Muscle of leg (tissue), 11 donors: ENCODE data around the gene GRAMD1B. TPM values are rescaled to one million over a fixed set of nuclear protein-coding genes. Genes with fewer than 3 reads are reported as not detected.

Experiments used
- DNase-seq: peaks from one replicate; pipeline ENCODE4 v3.0.0; 2013
- H3K27ac ChIP-seq: one replicate; pipeline ENCODE4 v1.5.1; 2013; ENCODE audit warnings: mild to moderate bottlenecking, low read length, control low read depth
- H3K27me3 ChIP-seq: one replicate; pipeline ENCODE4 v1.6.1; 2013; ENCODE audit warnings: low read length; ENCODE audit not compliant: control insufficient read depth, insufficient read depth
- H3K36me3 ChIP-seq: one replicate; pipeline ENCODE4 v1.6.1; 2013; ENCODE audit warnings: low read length; ENCODE audit not compliant: control insufficient read depth, insufficient read depth
- H3K4me1 ChIP-seq: one replicate; pipeline ENCODE4 v1.6.1; 2013; ENCODE audit warnings: low read length; ENCODE audit not compliant: control insufficient read depth, insufficient read depth
- H3K4me3 ChIP-seq: one replicate; pipeline ENCODE4 v1.5.1; 2013; ENCODE audit warnings: low read length, control low read depth
- H3K9me3 ChIP-seq: replicated peaks from 2 replicates; pipeline ENCODE4 v1.6.1; 2013; ENCODE audit warnings: low read depth, low read length; ENCODE audit not compliant: control insufficient read depth
- WGBS: methylation state at CpG from one replicate; pipeline ENCODE4 v1.1.5; 2013; ENCODE audit warnings: missing lambda C conversion rate; ENCODE audit not compliant: insufficient coverage; 5-methylcytosine and 5-hydroxymethylcytosine counted together
- polyA plus RNA-seq, 8 donors: library from polyadenylated mRNA; unstranded; fragments of 120-200 nt; gene quantifications; one replicate each; pipeline versions ENCODE4 v1.2.1 to v1.2.3, GENCODE V29; 2013; ENCODE audit warnings: inconsistent platforms in 1 of 8, low replicate concordance in 1 of 8; ENCODE audit not compliant: insufficient read length in 8 of 8, insufficient read depth in 1 of 8
- total RNA-seq: library from RNA; stranded (reverse); fragments of 120-200 nt; gene quantifications from one replicate; pipeline ENCODE4 v1.2.4, GENCODE V29; 2013

The GRAMD1B gene
- total and polyA plus RNA-seq, 9 donors, result 6.9 to 10.9 (median 8.7) TPM

DNA sequence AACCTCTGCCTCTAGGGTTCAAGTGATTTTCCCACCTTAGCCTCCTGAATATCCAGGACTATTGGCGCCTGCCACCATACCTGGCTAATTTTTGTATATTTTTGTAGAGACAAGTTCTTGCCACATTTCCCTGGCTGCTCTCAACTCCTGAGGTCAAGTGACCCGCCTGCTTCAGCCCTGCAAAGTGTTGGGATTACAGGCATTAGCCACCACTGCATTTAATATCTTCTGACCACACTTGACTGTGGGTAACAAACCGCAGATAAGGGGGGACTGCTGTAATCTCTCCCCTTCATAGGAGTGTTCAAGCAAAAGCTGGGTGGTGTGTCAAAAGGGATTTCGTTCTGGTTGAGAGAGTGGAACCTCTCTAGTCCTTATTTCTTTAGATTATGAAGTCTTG lies 53.4 kb downstream of the GRAMD1B start:
- WGBS, result no CpG with 5 or more reads among the region's 4 CpGs
- H3K9me3 ChIP-seq, result no peaks in the 10 kb centered on the region

GRCh38 chr11:123484448-123484847 lies 54.4 kb downstream of the GRAMD1B start:
- no peak overlapping the region for H3K4me3 ChIP-seq
- H3K36me3 ChIP-seq, result no peaks in the 10 kb centered on the region
- H3K27ac ChIP-seq, result no peak overlapping the region
- no peak for DNase-seq
- H3K27me3 ChIP-seq, result no peaks in the 10 kb centered on the region
- H3K9me3 ChIP-seq, result no peaks in the 10 kb centered on the region
- no peaks in the 10 kb centered on the region for H3K4me1 ChIP-seq
- WGBS, result 100% methylated on average over 1 of the region's 8 CpGs

More for the DNA sequence above, 53.4 kb downstream of the GRAMD1B start:
- Histone ChIP-seq H3K27ac (no peak overlapping the region), H3K4me3 (no peak overlapping the region), H3K4me1 (no peaks in the 10 kb centered on the region), H3K36me3 (no peaks in the 10 kb centered on the region), H3K27me3 (no peaks in the 10 kb centered on the region)
- DNase-seq, result no peak

- Histone ChIP-seq H3K27me3 (no peaks in the 10 kb centered on the region), H3K9me3 (no peaks in the 10 kb centered on the region), H3K4me3 (no peak overlapping the region), H3K27ac (no peak overlapping the region), H3K36me3 (no peaks in the 10 kb centered on the region), H3K4me1 (no peaks in the 10 kb centered on the region)
- WGBS, result 82% methylated on average over 5 of the region's 8 CpGs
- DNase-seq, result no peak
These were observed 57.2 kb downstream of the GRAMD1B start for GRCh38 chr11:123487157-123487744.

DNA sequence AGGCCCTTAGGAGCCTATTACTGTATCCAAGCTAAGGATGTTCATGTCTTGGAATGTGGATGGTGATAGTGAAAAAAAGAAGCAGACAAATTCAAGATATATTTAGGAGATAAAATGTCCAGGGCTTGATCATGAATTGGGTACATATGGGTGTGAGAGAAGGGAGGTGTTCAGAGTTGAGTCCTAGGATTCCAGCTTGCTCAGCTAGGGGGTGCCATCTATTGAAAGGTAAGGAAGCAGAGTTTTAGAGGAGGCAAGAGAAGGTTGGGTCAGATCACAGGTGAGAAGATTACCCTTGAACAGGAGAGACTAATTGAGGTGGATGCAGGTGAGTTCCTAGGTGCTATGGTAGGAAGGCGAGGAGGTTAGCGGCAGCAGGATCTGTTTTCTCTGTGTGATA lies 60.5 kb downstream of the GRAMD1B start:
- Histone ChIP-seq H3K4me1 (peaks cover 3% of the 10 kb centered on the region), H3K27me3 (no peaks in the 10 kb centered on the region), H3K9me3 (no peaks in the 10 kb centered on the region), H3K27ac (no peak overlapping the region), H3K4me3 (no peak overlapping the region), H3K36me3 (no peaks in the 10 kb centered on the region)
- WGBS, result 96% methylated on average over 2 of the region's 2 CpGs
- DNase-seq, result no peak

- H3K9me3 ChIP-seq, result no peaks in the 10 kb centered on the region
- H3K27ac ChIP-seq, result no peak overlapping the region
- no peaks in the 10 kb centered on the region for H3K36me3 ChIP-seq
- no peak for DNase-seq
- H3K4me1 ChIP-seq, result peaks cover 3% of the 10 kb centered on the region
- H3K4me3 ChIP-seq, result no peak overlapping the region
- 63% methylated on average over 2 of the region's 3 CpGs for WGBS
- H3K27me3 ChIP-seq, result no peaks in the 10 kb centered on the region
These were observed 61.2 kb downstream of the GRAMD1B start for GRCh38 chr11:123491241-123491640.

DNA sequence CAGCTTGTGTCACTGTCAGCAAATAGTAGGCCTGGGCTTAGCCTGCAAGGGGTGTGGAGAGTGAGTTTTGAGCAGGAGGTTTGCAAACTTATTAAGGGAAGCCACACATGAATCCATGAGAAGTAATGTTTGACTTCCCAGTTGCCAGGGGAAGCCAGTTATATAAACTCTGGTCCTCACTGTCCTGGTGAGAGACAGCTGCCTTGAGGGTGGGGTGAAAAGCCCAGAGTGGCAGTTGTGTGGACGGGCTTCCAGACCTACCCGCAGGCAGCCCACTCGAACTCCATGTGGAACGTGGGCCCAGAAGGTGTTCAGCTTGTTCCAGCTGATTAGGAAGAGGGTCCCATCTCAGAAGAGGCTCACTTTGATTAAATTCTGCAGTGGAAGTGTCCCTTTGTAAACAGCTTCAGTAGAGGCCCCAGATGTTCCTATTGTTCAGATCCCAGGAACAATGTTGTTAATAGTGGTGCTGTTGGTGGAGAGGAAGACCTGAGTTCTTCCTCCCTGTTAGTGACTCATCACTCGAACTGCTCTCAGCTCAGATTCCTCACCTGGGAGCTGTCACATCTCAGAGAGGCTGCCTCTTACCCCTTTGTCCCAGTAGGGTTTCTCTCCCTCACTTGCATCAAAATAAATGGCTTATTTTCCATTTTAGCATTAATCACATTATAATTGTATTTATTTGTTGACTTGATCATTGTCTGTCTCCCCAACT lies 63.4 kb downstream of the GRAMD1B start:
- H3K4me1 ChIP-seq, result peaks cover 3% of the 10 kb centered on the region
- H3K36me3 ChIP-seq, result no peaks in the 10 kb centered on the region
- H3K27ac ChIP-seq, result no peak overlapping the region
- H3K27me3 ChIP-seq, result no peaks in the 10 kb centered on the region
- 76% methylated on average over 4 of the region's 5 CpGs for WGBS
- no peaks in the 10 kb centered on the region for H3K9me3 ChIP-seq
- no peak overlapping the region for H3K4me3 ChIP-seq
- peak; percentile 7 for DNase-seq

DNA sequence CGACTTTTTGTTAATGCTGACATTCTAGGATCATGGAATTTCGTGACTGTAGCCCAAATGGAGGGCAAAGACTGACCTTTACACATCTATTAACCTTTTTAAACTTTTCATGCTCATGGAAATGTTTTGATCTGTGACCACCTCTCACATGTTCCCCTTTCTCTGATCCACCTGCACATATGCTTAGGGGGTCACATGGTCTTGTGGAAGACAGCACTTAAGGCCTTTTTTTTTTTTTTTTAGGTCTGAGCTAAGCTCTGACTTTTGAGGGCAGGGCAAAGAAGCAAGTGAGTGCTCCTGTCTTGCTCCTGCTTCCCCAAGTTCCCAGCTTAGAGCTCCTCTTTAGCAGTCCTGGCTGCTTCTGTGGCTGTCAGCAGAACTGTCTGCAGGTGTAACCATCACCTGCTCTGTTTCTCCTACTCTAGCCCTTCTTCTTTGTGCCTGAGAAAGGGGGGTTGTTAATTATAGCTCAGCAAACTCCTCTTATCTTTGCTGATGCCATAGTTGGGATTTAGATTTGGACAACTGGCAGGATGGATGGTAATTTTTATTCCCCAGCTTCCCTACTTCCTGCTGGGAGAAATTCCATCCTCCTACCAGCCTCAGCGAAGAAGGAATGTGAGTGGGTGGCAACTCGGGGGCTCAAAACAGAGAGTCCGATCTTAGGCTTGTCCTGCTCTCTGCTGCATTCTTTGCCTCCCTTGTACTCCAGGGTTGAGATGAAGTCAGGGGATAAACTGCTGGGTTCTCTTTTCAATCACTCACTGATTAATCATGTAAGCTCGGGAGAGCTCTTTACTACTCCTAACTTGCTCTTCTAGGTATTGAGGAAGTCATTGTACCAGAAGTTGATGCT lies 64.4 kb downstream of the GRAMD1B start:
- Histone ChIP-seq H3K36me3 (no peaks in the 10 kb centered on the region), H3K4me3 (no peak overlapping the region), H3K27ac (no peak overlapping the region), H3K4me1 (peaks cover 3% of the 10 kb centered on the region), H3K9me3 (no peaks in the 10 kb centered on the region), H3K27me3 (no peaks in the 10 kb centered on the region)
- peak; percentile 10 for DNase-seq
- 73% methylated on average over 2 of the region's 6 CpGs for whole genome bisulfite sequencing

- H3K4me3 ChIP-seq, result no peak overlapping the region
- H3K36me3 ChIP-seq, result no peaks in the 10 kb centered on the region
- H3K4me1 ChIP-seq, result no peaks in the 10 kb centered on the region
- no peaks in the 10 kb centered on the region for H3K27me3 ChIP-seq
- no peak for DNase-seq
- H3K27ac ChIP-seq, result no peak overlapping the region
- whole genome bisulfite sequencing, result 80% methylated on average over 2 of the region's 5 CpGs
- H3K9me3 ChIP-seq, result no peaks in the 10 kb centered on the region
These were observed 74.3 kb downstream of the GRAMD1B start for GRCh38 chr11:123504401-123504800.

DNA sequence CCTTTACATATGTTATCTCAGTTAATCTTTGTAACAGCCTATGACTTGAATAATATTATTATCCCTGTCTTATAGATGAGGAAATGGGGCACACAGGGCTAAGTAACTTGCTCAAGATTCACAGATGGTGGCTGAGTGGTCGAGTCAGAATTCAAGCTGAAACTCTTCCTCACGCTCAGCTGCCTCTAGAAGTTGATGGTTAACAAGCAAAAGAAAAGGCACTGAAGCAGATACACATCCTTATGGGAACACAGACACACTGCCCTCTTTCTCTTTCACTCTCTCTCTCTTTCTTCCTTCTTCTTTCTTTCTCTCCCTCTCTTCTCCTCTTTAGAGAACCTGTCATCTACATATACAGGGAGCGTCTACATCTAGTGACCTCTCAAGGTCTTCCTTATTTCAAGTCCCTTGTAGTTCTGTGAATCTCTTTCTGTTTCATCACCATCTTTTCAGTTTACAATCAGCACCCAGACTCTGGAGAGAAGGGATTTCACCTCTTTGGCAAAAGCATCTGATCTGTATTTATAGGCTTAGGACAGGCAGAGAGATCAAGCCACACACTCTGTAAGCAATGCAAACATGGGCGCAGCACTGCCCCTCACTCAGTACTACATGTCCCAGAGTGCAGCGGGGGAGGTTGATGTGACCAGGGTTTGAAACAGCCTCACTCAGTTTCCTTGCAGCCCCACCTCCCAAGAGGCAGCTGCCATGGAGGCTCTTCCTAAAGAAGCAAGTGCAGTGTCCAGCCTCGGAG lies 75.7 kb downstream of the GRAMD1B start:
- Histone ChIP-seq H3K4me1 (no peaks in the 10 kb centered on the region), H3K27ac (no peak overlapping the region), H3K36me3 (no peaks in the 10 kb centered on the region), H3K27me3 (no peaks in the 10 kb centered on the region), H3K9me3 (no peaks in the 10 kb centered on the region), H3K4me3 (no peak overlapping the region)
- DNase-seq, result peak; percentile 47
- WGBS, result 48% methylated on average over 5 of the region's 6 CpGs

GRCh38 chr11:123507043-123507442 lies 77.0 kb downstream of the GRAMD1B start:
- no peak for DNase-seq
- H3K27ac ChIP-seq, result no peak overlapping the region
- H3K27me3 ChIP-seq, result no peaks in the 10 kb centered on the region
- peaks cover 2% of the 10 kb centered on the region for H3K4me1 ChIP-seq
- H3K9me3 ChIP-seq, result no peaks in the 10 kb centered on the region
- H3K36me3 ChIP-seq, result no peaks in the 10 kb centered on the region
- no peak overlapping the region for H3K4me3 ChIP-seq
- 71% methylated on average over 1 of the region's 1 CpG for WGBS
